Ramos (cell line): ENCODE data around the gene VRTN.
"Not testable (repeated sequence)": the region's sequence is repeated elsewhere in the genome, so short reads cannot be mapped to it uniquely, and the experiment has no call there.

Experiments used
- in situ Hi-C: fragments of 300-500 bp; cut with MboI; formaldehyde crosslinking; loops from one replicate; pipeline ENCODE4 v1.14.3; 2022; ENCODE audit warnings: low sequenced_read_pairs; ENCODE audit not compliant: unreplicated experiment

Gene VRTN

GRCh38 chr14:74348241-74348734 lies at the start of gene VRTN:
TSS of gene VRTN (plus strand) at chr14:74348471. CDS start at chr14:74356784, 8,313 bp downstream.
- in situ Hi-C loops: no loop called here

GRCh38 chr14:74299061-74299545 lies 49.2 kb upstream of the VRTN start:
- in situ Hi-C loops: no loop called here

- in situ Hi-C loops: no loop called here
These were observed 46.6 kb upstream of the VRTN start for GRCh38 chr14:74301594-74302151.

GRCh38 chr14:74302152-74302628 lies 46.1 kb upstream of the VRTN start:
- in situ Hi-C loops: no loop called here

- in situ Hi-C loops: no loop called here
These were observed 45.4 kb upstream of the VRTN start, which contains the start of gene ABCD4 for GRCh38 chr14:74302634-74303569. TSS of gene ABCD4 (minus strand) at chr14:74302934. CDS start at chr14:74302912, 22 bp downstream.

- in situ Hi-C loops: no loop called here
These were observed 39.6 kb upstream of the VRTN start for GRCh38 chr14:74308695-74309094.

GRCh38 chr14:74309125-74310022 lies 38.9 kb upstream of the VRTN start:
- in situ Hi-C loops: no loop called here

- in situ Hi-C loops: no loop called here
These were observed 36.1 kb upstream of the VRTN start for GRCh38 chr14:74312161-74312560.

- in situ Hi-C loops: no loop called here
These were observed 34.7 kb upstream of the VRTN start for GRCh38 chr14:74313601-74314000.

- in situ Hi-C loops: no loop called here
These were observed 33.7 kb upstream of the VRTN start for GRCh38 chr14:74314576-74314975.

- in situ Hi-C loops: no loop called here
These were observed 23.3 kb upstream of the VRTN start for GRCh38 chr14:74324931-74325361.

- in situ Hi-C loops: no loop called here
These were observed 22.8 kb upstream of the VRTN start for GRCh38 chr14:74325446-74325845.

GRCh38 chr14:74326369-74327152 lies 21.7 kb upstream of the VRTN start:
- in situ Hi-C loops: no loop called here

GRCh38 chr14:74329950-74330552 lies 18.2 kb upstream of the VRTN start:
- in situ Hi-C loops: not testable (repeated sequence)

GRCh38 chr14:74333909-74334308 lies 14.4 kb upstream of the VRTN start:
- in situ Hi-C loops: no loop called here

- in situ Hi-C loops: no loop called here
These were observed 1.9 kb upstream of the VRTN start for GRCh38 chr14:74346341-74346740.

- in situ Hi-C loops: no loop called here
These were observed 1.0 kb upstream of the VRTN start for GRCh38 chr14:74347097-74347794.

GRCh38 chr14:74347795-74348100 lies 523 bp upstream of the VRTN start:
- in situ Hi-C loops: no loop called here
